Measurements from ENCODE around the gene CTBP1. TPM values are rescaled to one million over a fixed set of nuclear protein-coding genes. Genes with fewer than 3 reads are reported as not detected.
A peak's percentile ranks its signal among the peaks of the same experiment; 100 is the strongest.

CTBP1 gene
- total and polyA plus RNA-seq, 9 of the 15 experiments (the other 6 are each of a cell fraction or from before 2014, with no cell fraction given): 14.5 to 162 (median 68.2) TPM

- TF ChIP-seq RERE (CRISPR knock-in tag; IDR thresholded peaks at IDR 0.05; ENCODE audit: borderline replicate concordance) (peak; percentile 67; the same call in 1 of the 2 replicates), PBX2 (CRISPR knock-in tag; IDR thresholded peaks at IDR 0.05; ENCODE audit: low read depth) (no peak), PBX2 (tag; conservative IDR thresholded peaks at IDR 0.05; ENCODE audit: low read depth) (no peak), GABPB1 (CRISPR knock-in tag; IDR thresholded peaks at IDR 0.05) (no peak), TFAP4 (CRISPR knock-in tag; IDR thresholded peaks at IDR 0.05; ENCODE audit: borderline replicate concordance) (0 out of 2 replicates have a peak, but pooled peaks have one; percentile 29), RBM14 (IDR thresholded peaks at IDR 0.05; ENCODE audit: borderline replicate concordance, insufficient read depth, low read depth, low read length) (no peak), GMEB1 (CRISPR knock-in tag; IDR thresholded peaks at IDR 0.05) (no peak), UBTF (IDR thresholded peaks at IDR 0.05; ENCODE audit: borderline replicate concordance in 1 of 2, low read depth in 2 of 2, low read length in 2 of 2) (no peak), MLLT1 (IDR thresholded peaks at IDR 0.05) (peak in 1 of 2 experiments; percentile 82; a peak in 2 of 4 replicates), NBN (IDR thresholded peaks at IDR 0.05; ENCODE audit: low read depth) (no peak)
These were observed 999 bp upstream of the CTBP1 start (continued) for GRCh38 chr4:1249731-1250526.

All from K562 (cell line).